K562 (cell line): ENCODE measurements around the gene CTDSP2. TPM values are rescaled to one million over a fixed set of nuclear protein-coding genes. Genes with fewer than 3 reads are reported as not detected.

Source experiments
- ATAC-seq: fragments of 200-7000 bp; cut with Tn5 transposase; 3 replicates; pipeline ENCODE4 v1.9.1; 2020; ENCODE audit warnings: moderate library complexity
- BruUV-seq: library from RNA; stranded (reverse); fragments of 400-500 nt; replicated peaks from 2 replicates; lab custom pipeline; 2021; lab: Mats Ljungman, UMichigan
- CTCF ChIA-PET: fragments of 300-600 bp; formaldehyde crosslinking; extraction: SDS; loops from one replicate; lab custom pipeline; 2021; ENCODE audit warnings: low intra/inter-chr PET ratio; lab: Yijun Ruan, JAX
- POLR2A ChIA-PET: fragments of 300-600, 350-650 bp; sonication (Branson Sonifier 250); formaldehyde crosslinking; extraction: SDS; loops from one replicate; lab custom pipeline; 2021; ENCODE audit warnings: antibody characterized with exemption, inconsistent platforms; lab: Yijun Ruan, JAX
- DNase-seq, 4 experiments: peaks; one replicate each; pipeline versions ENCODE4 v3.0.0 to v3.0.0-alpha.2; 2011 to 2018; ENCODE audit warnings: low spot score in 3 of 4, mixed read lengths in 3 of 4; ENCODE audit errors: extremely low read depth in 1 of 4
- FAIRE-seq: peaks from 2 replicates; lab custom pipeline; 2011; peaks lifted over from hg19 to GRCh38; lab: Jason Lieb, UNC
- H2AFZ ChIP-seq: 2 replicates; pipeline ENCODE4 v1.6.0; 2011; ENCODE audit warnings: low read depth, low read length, control low read depth, inconsistent platforms
- H3K27ac ChIP-seq: fragments of 200-600 bp; 3 replicates; pipeline ENCODE4 v1.8.0; 2011; ENCODE audit warnings: low read depth, mild to moderate bottlenecking, control low read depth, inconsistent platforms, low read length, moderate library complexity, mixed read lengths; ENCODE audit errors: extremely low read depth
- H3K27me3 ChIP-seq, 2 experiments: fragments of 300-600 bp in 1 of 2; 2 replicates in 1 of 2; 3 replicates in 1 of 2; pipeline versions ENCODE4 v1.6.0 to v1.8.0; 2011; ENCODE audit warnings: inconsistent platforms in 2 of 2, low read length in 2 of 2, mild to moderate bottlenecking in 1 of 2, mixed read lengths in 1 of 2, moderate library complexity in 1 of 2; ENCODE audit not compliant: control insufficient read depth in 2 of 2, insufficient read depth in 2 of 2
- H3K36me3 ChIP-seq: fragments of 300-600 bp; 3 replicates; pipeline ENCODE4 v1.8.0; 2011; ENCODE audit warnings: mild to moderate bottlenecking, low read length, inconsistent platforms; ENCODE audit not compliant: control insufficient read depth, insufficient read depth
- H3K4me1 ChIP-seq, 2 experiments: fragments of 200-600 bp in 1 of 2; replicated peaks in 1 of 2; 2 replicates in 1 of 2; 3 replicates in 1 of 2; pipeline versions ENCODE4 v1.5.1 to v1.8.0; 2011; ENCODE audit warnings: inconsistent platforms in 2 of 2, low read length in 2 of 2, mild to moderate bottlenecking in 1 of 2, mixed read lengths in 1 of 2, moderate library complexity in 1 of 2; ENCODE audit not compliant: control insufficient read depth in 2 of 2, insufficient read depth in 2 of 2
- H3K4me2 ChIP-seq: 2 replicates; pipeline ENCODE4 v1.6.1; 2011; ENCODE audit warnings: low read length, control low read depth, inconsistent platforms, mixed read lengths; ENCODE audit not compliant: insufficient read depth
- H3K4me3 ChIP-seq: fragments of 200-600 bp; sonication (generic), shearing (Covaris generic); 2 replicates; pipeline ENCODE4 v1.5.1; 2016; ENCODE audit warnings: control low read depth, inconsistent platforms
- H3K79me2 ChIP-seq: fragments of 200-600 bp; 3 replicates; pipeline ENCODE4 v1.8.0; 2011; ENCODE audit warnings: low read length, inconsistent platforms; ENCODE audit not compliant: control insufficient read depth, insufficient read depth
- H3K9ac ChIP-seq, 2 experiments: 2 replicates each; pipeline versions ENCODE4 v1.6.0 to v1.6.1; 2011; ENCODE audit warnings: low read depth in 2 of 2, low read length in 2 of 2, control low read depth in 1 of 2, inconsistent platforms in 1 of 2, mild to moderate bottlenecking in 1 of 2, mixed read lengths in 1 of 2; ENCODE audit not compliant: insufficient read depth in 1 of 2
- H3K9me1 ChIP-seq: one replicate; pipeline ENCODE4 v1.6.0; 2011; ENCODE audit warnings: inconsistent platforms, mild to moderate bottlenecking, low read length, moderate library complexity; ENCODE audit not compliant: control insufficient read depth, insufficient read depth
- H3K9me3 ChIP-seq: replicated peaks from 2 replicates; pipeline ENCODE4 v1.5.1; 2011; ENCODE audit warnings: low read depth, low read length, inconsistent platforms; ENCODE audit not compliant: control insufficient read depth, insufficient read depth
- H4K20me1 ChIP-seq: replicated peaks from 2 replicates; pipeline ENCODE4 v1.6.1; 2011; ENCODE audit warnings: low read length, inconsistent platforms, mixed read lengths; ENCODE audit not compliant: control insufficient read depth, insufficient read depth
- CBFA2T3 ChIP-seq: fragments of 450-650 bp; IDR thresholded peaks from 2 replicates; pipeline ENCODE4 v1.6.1; 2017
- E2F5 ChIP-seq: sonication (generic); formaldehyde crosslinking; IDR thresholded peaks from 2 replicates; pipeline ENCODE4 v1.8.0; 2022; ENCODE audit warnings: mild to moderate bottlenecking, missing genetic modification reagents
- FOXJ3 ChIP-seq: sonication (generic); formaldehyde crosslinking; IDR thresholded peaks from 2 replicates; pipeline ENCODE4 v1.4.0; 2020; ENCODE audit warnings: mild to moderate bottlenecking, missing genetic modification reagents
- FOXK1 ChIP-seq: sonication (generic); formaldehyde crosslinking; IDR thresholded peaks from 2 replicates; pipeline ENCODE4 v1.8.0; 2022; ENCODE audit warnings: missing genetic modification reagents, mild to moderate bottlenecking, borderline replicate concordance
- GABPB2 ChIP-seq: fragments of 250-450 bp; sonication (Bioruptor Pico); conservative IDR thresholded peaks from 2 replicates; pipeline ENCODE4 v1.5.1; 2021; ENCODE audit warnings: mild to moderate bottlenecking
- KAT8 ChIP-seq: fragments of 450-650 bp; IDR thresholded peaks from 2 replicates; pipeline ENCODE4 v1.6.1; 2016; ENCODE audit warnings: low read depth, mild to moderate bottlenecking
- KDM5B ChIP-seq: fragments of 200-600 bp; sonication (generic); IDR thresholded peaks from 2 replicates; pipeline ENCODE4 v1.6.1; 2012; ENCODE audit warnings: low read depth, mild to moderate bottlenecking, moderate library complexity, low read length, control low read depth, inconsistent platforms; ENCODE audit not compliant: insufficient replicate concordance
- NELFE ChIP-seq: IDR thresholded peaks from 2 replicates; pipeline ENCODE4 v1.6.1; 2011; ENCODE audit warnings: mild to moderate bottlenecking; ENCODE audit not compliant: insufficient read depth, insufficient read length
- POLR2B ChIP-seq: fragments of 450-650 bp; IDR thresholded peaks from 2 replicates; pipeline ENCODE4 v1.6.1; 2018; ENCODE audit warnings: low read depth; ENCODE audit not compliant: partially characterized antibody
- YBX1 ChIP-seq: fragments of 450-650 bp; IDR thresholded peaks from 2 replicates; pipeline ENCODE4 v1.7.1; 2016; ENCODE audit warnings: mild to moderate bottlenecking
- ZNF668 ChIP-seq: fragments of 250-450 bp; sonication (Bioruptor Pico); IDR thresholded peaks from 2 replicates; pipeline ENCODE4 v1.8.0; 2022; ENCODE audit warnings: mild to moderate bottlenecking, inconsistent platforms
- WGBS: fragments of 100-300 bp; shearing (Covaris generic); methylation state at CpG from one replicate; pipeline ENCODE4 v1.1.6; 2016; ENCODE audit warnings: low coverage, mixed read lengths; ENCODE audit not compliant: insufficient coverage; ENCODE audit errors: missing lambda C conversion rate; 5-methylcytosine and 5-hydroxymethylcytosine counted together
- in situ Hi-C: fragments of 300-500 bp; cut with MboI; formaldehyde crosslinking; loops from 4 replicates; pipeline ENCODE4 v1.15.0; 2018; ENCODE audit warnings: inconsistent platforms, mixed read lengths
- intact Hi-C: fragments of 100-400 bp; cut with micrococcal nuclease; formaldehyde crosslinking; loops from 2 replicates; pipeline ENCODE4 v1.14.2; 2022
- polyA plus RNA-seq, 8 experiments: library from polyadenylated mRNA; depleted of rRNA in 4 of 8; stranded (reverse) in 5 of 8; unstranded in 3 of 8; fragments of >200 nt; fragmentation: Nextera tagmentation in 2 of 8; fragmentation: Illumina TruSeq in 1 of 8; extraction: Ambion mirVana in 2 of 8; extraction: Trizol in 1 of 8; gene quantifications; 2 replicates each; pipeline versions ENCODE4 v1.2.1 to v1.2.3, GENCODE V29; 2011 to 2014; ENCODE audit warnings: inconsistent platforms in 1 of 8, missing spikeins in 1 of 8
- total RNA-seq, 7 experiments: library from RNA; depleted of rRNA in 6 of 7; stranded (reverse); fragments of >200 nt in 6 of 7; fragmentation: Illumina TruSeq in 2 of 7; extraction: Trizol in 2 of 7; gene quantifications; 2 replicates each; pipeline versions ENCODE4 v1.2.1 to v1.2.3, GENCODE V29; 2011 to 2021; ENCODE audit warnings: low replicate concordance in 1 of 7

CTDSP2 gene
- total and polyA plus RNA-seq, 9 of the 15 experiments (the other 6 are each of a cell fraction or from before 2014, with no cell fraction given) = 20.4 to 108 (median 47.7) TPM

GRCh38 chr12:57848208-57848607 lies 1.7 kb upstream of the CTDSP2 start:
- ChIA-PET POLR2A (interaction anchor here (0.6 to 2.1 kb wide), 4 partner anchors 10 to 300 kb away, joined by 3 to 9 read pairs (median 6); no protein-coding TSS in a partner anchor), CTCF (no interaction called here)
- BruUV-seq = no TSS peak
- FAIRE-seq (no peak), ATAC-seq (no peak), DNase-seq (no peak)
- H3K4me3 ChIP-seq = no peak overlapping the region
- 0 out of 5 replicates have a peak, but pooled peaks cover 0 to 6% of the 10 kb centered on the region in 2 experiments for H3K27me3 ChIP-seq
- no peak overlapping the region for H2AFZ ChIP-seq
- H3K9ac ChIP-seq = no peak overlapping the region
- 0 out of 3 replicates have a peak, but pooled peaks cover under 1% of the 10 kb centered on the region for H3K36me3 ChIP-seq
- H3K79me2 ChIP-seq = peaks cover 33% of the 10 kb centered on the region
- in situ Hi-C loops = no loop called here
- TF ChIP-seq NELFE = no peak
- no peak for TF ChIP-seq E2F5
- TF ChIP-seq KAT8 = no peak
- no peak for TF ChIP-seq YBX1
- TF ChIP-seq POLR2B = no peak
- TF ChIP-seq CBFA2T3 = no peak
- no peak for TF ChIP-seq FOXJ3 (CRISPR knock-in tag)
- no peak for TF ChIP-seq KDM5B
- TF ChIP-seq FOXK1 (CRISPR knock-in tag) = no peak
- TF ChIP-seq ZNF668 (CRISPR knock-in tag) = no peak
- TF ChIP-seq GABPB2 = no peak
- no peak overlapping the region for H3K4me2 ChIP-seq
- H3K9me1 ChIP-seq = no peaks in the 10 kb centered on the region
- intact Hi-C loops = no loop called here
- peaks cover 17% of the 10 kb centered on the region for H4K20me1 ChIP-seq
- H3K27ac ChIP-seq = no peak overlapping the region
- H3K4me1 ChIP-seq = peaks cover 24 to 47% of the 10 kb centered on the region in 2 experiments
- 62% methylated on average over 3 of the region's 3 CpGs for WGBS
- H3K9me3 ChIP-seq = no peaks in the 10 kb centered on the region
